ENCODE measurements around the gene DAPK1.

- TF ChIP-seq, protein P1, sequence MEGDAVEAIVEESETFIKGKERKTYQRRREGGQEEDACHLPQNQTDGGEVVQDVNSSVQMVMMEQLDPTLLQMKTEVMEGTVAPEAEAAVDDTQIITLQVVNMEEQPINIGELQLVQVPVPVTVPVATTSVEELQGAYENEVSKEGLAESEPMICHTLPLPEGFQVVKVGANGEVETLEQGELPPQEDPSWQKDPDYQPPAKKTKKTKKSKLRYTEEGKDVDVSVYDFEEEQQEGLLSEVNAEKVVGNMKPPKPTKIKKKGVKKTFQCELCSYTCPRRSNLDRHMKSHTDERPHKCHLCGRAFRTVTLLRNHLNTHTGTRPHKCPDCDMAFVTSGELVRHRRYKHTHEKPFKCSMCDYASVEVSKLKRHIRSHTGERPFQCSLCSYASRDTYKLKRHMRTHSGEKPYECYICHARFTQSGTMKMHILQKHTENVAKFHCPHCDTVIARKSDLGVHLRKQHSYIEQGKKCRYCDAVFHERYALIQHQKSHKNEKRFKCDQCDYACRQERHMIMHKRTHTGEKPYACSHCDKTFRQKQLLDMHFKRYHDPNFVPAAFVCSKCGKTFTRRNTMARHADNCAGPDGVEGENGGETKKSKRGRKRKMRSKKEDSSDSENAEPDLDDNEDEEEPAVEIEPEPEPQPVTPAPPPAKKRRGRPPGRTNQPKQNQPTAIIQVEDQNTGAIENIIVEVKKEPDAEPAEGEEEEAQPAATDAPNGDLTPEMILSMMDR (IDR thresholded peaks at IDR 0.05; ENCODE audit: low read length), result no peak
- TF ChIP-seq EZH2 (IDR thresholded peaks at IDR 0.05; ENCODE audit: borderline replicate concordance, low read length), result no peak
These were observed 30.5 kb upstream of the DAPK1 start for GRCh38 chr9:87467187-87467586.

Measured in OCI-LY1 (cell line).